H1 (cell line): ENCODE measurements around the gene EPX. TPM values are rescaled to one million over a fixed set of nuclear protein-coding genes. Genes with fewer than 3 reads are reported as not detected.

ENCODE experiments used
- CEBPB ChIP-seq: IDR thresholded peaks from 2 replicates; pipeline ENCODE4 v1.6.1; 2012; ENCODE audit warnings: low read depth, low read length
- CTBP2 ChIP-seq: IDR thresholded peaks from 2 replicates; pipeline ENCODE4 v1.7.0; 2011; ENCODE audit warnings: borderline replicate concordance, mild to moderate bottlenecking, moderate library complexity, mixed read lengths, low read length; ENCODE audit not compliant: insufficient read depth, insufficient read length
- GTF2F1 ChIP-seq: IDR thresholded peaks from 2 replicates; pipeline ENCODE4 v1.6.1; 2012; ENCODE audit warnings: low read depth, low read length, improper control_type of control experiment, borderline replicate concordance
- JUND ChIP-seq: IDR thresholded peaks from 2 replicates; pipeline ENCODE4 v1.6.1; 2011; ENCODE audit warnings: mild to moderate bottlenecking, improper control_type of control experiment, low read length
- RAD21 ChIP-seq, 2 experiments: IDR thresholded peaks in 1 of 2; conservative IDR thresholded peaks in 1 of 2; 2 replicates each; pipeline ENCODE4 v1.6.1; 2011; ENCODE audit warnings: low read depth in 2 of 2, low read length in 2 of 2, improper control_type of control experiment in 1 of 2, inconsistent platforms in 1 of 2, mild to moderate bottlenecking in 1 of 2, moderate library complexity in 1 of 2
- SIN3A ChIP-seq, 2 experiments: IDR thresholded peaks in 1 of 2; conservative IDR thresholded peaks in 1 of 2; 2 replicates each; pipeline ENCODE4 v1.6.1; 2011 to 2012; ENCODE audit warnings: low read length in 2 of 2, improper control_type of control experiment in 1 of 2, low read depth in 1 of 2, mild to moderate bottlenecking in 1 of 2
- SP4 ChIP-seq: IDR thresholded peaks from 2 replicates; pipeline ENCODE4 v1.6.1; 2012; ENCODE audit warnings: low read length, inconsistent platforms
- polyA plus RNA-seq, 7 experiments: library from polyadenylated mRNA; depleted of rRNA in 3 of 7; stranded (reverse) in 5 of 7; unstranded in 2 of 7; fragments of >200 nt in 5 of 7; fragments of 200-250 nt in 2 of 7; gene quantifications; 1 replicate in 5 of 7; 2 replicates in 1 of 7; 4 replicates in 1 of 7; pipeline versions ENCODE4 v1.2.1 to v1.2.3, GENCODE V29; 2011 to 2013; ENCODE audit warnings: missing spikeins in 2 of 7, mixed read lengths in 2 of 7
- total RNA-seq: library from RNA; stranded (reverse); fragmentation: NEBNext Ultra II Directional; extraction: Animal tissue kit (Norgen Biotek cat#: 25700); gene quantifications from 2 replicates; pipeline ENCODE4 v1.2.1, GENCODE V29; 2021

Gene EPX
- total and polyA plus RNA-seq, 2 of the 8 experiments (the other 6 are each of a cell fraction or from before 2014, with no cell fraction given): not detected

GRCh38 chr17:58238147-58238634 is 45.7 kb downstream of the EPX start, which contains the start of gene LPO (continued):
- TF ChIP-seq SIN3A (conservative IDR thresholded peaks at IDR 0.05 in 1 of 2, IDR thresholded peaks at IDR 0.05 in 1 of 2; ENCODE audit: low read depth in 1 of 2, low read length in 2 of 2): no peak
- TF ChIP-seq CEBPB: no peak
- no peak for TF ChIP-seq CTBP2
- no peak for TF ChIP-seq JUND
- no peak for TF ChIP-seq GTF2F1
- no peak for TF ChIP-seq SP4
- TF ChIP-seq RAD21 (IDR thresholded peaks at IDR 0.05 in 1 of 2, conservative IDR thresholded peaks at IDR 0.05 in 1 of 2; ENCODE audit: low read depth in 2 of 2, low read length in 2 of 2): no peak
- TF ChIP-seq, all 59 proteins: peak for 0
